Mesothelial cell of epicardium (in vitro differentiated cells): ENCODE measurements around the gene CYP1A2. TPM values are rescaled to one million over a fixed set of nuclear protein-coding genes. Genes with fewer than 3 reads are reported as not detected.
"Not testable (repeated sequence)": the region's sequence is repeated elsewhere in the genome, so short reads cannot be mapped to it uniquely, and the experiment has no call there.

Experiments used
- DNase-seq, 2 experiments: peaks; one replicate each; pipeline ENCODE4 v3.0.0; 2021; ENCODE audit warnings: low spot score in 2 of 2; ENCODE audit not compliant: unreplicated experiment in 2 of 2
- H3K27ac Mint-ChIP-seq: 2 replicates; pipeline ENCODE4 v1.8.0; 2021; ENCODE audit warnings: mixed read lengths
- H3K27me3 Mint-ChIP-seq: 2 replicates; pipeline ENCODE4 v1.8.0; 2021; ENCODE audit warnings: low read depth, mixed read lengths
- H3K36me3 Mint-ChIP-seq: 2 replicates; pipeline ENCODE4 v1.8.0; 2021; ENCODE audit warnings: mixed read lengths
- H3K4me1 Mint-ChIP-seq: 2 replicates; pipeline ENCODE4 v1.8.0; 2021; ENCODE audit warnings: mixed read lengths
- H3K4me3 Mint-ChIP-seq: 2 replicates; pipeline ENCODE4 v1.8.0; 2021; ENCODE audit warnings: mild to moderate bottlenecking, moderate library complexity, mixed read lengths
- H3K9me3 Mint-ChIP-seq: 2 replicates; pipeline ENCODE4 v1.8.0; 2021; ENCODE audit warnings: mixed read lengths
- total RNA-seq: library from RNA; stranded (reverse); gene quantifications from 3 replicates; pipeline ENCODE4 v1.2.1, GENCODE V29; 2021
- TF ChIP-seq, protein P1 (sequence below): fragments of 200-600 bp; sonication (generic); IDR thresholded peaks from one replicate; pipeline ENCODE4 v1.5.0; 2021; ENCODE audit warnings: antibody characterized with exemption; ENCODE audit not compliant: unreplicated experiment

Gene CYP1A2
- total RNA-seq, 1 donor from 2014 or later, result not detected

DNA sequence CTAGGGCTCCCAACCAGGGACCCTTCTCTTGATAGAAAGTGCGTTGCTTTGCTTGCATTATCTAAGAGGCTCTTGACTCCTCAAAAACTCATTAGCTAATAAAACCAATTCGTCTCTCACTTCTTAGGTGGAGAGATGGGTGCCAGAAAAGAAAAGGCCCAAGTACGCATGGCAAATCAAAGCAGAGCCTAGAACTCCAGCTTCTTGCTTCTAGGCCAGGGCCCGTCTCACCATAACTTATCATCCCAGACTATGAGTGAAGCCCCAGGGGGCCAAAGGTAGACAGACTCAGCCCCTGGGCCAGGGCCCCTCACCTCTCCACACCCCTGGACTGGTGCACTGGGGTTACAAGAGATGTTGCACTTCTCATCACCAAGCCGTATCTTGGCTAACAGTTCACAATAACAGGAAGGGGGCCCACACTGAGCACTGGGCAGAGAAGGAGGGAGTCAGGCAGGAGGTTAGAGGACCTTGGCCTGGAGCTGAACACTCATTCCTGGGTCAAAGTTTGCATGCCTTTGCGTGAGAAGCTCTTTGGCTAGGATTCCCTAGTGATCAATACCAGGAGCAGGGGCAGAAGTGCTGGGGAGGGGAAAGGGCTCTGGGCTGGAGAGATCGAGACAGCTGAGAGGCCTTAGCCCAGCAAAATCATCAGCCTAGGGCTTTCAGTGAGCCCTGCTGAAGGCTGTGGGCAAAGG, 17.9 kb upstream of the CYP1A2 start:
- Mint-ChIP-seq H3K27me3 (peaks cover 83% of the 10 kb centered on the region), H3K9me3 (no peaks in the 10 kb centered on the region), H3K4me1 (no peaks in the 10 kb centered on the region), H3K4me3 (no peak overlapping the region), H3K27ac (no peak overlapping the region), H3K36me3 (no peaks in the 10 kb centered on the region)
- DNase-seq, result no peak
- TF ChIP-seq, protein P1, sequence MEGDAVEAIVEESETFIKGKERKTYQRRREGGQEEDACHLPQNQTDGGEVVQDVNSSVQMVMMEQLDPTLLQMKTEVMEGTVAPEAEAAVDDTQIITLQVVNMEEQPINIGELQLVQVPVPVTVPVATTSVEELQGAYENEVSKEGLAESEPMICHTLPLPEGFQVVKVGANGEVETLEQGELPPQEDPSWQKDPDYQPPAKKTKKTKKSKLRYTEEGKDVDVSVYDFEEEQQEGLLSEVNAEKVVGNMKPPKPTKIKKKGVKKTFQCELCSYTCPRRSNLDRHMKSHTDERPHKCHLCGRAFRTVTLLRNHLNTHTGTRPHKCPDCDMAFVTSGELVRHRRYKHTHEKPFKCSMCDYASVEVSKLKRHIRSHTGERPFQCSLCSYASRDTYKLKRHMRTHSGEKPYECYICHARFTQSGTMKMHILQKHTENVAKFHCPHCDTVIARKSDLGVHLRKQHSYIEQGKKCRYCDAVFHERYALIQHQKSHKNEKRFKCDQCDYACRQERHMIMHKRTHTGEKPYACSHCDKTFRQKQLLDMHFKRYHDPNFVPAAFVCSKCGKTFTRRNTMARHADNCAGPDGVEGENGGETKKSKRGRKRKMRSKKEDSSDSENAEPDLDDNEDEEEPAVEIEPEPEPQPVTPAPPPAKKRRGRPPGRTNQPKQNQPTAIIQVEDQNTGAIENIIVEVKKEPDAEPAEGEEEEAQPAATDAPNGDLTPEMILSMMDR, result no peak

- Mint-ChIP-seq H3K36me3 (no peaks in the 10 kb centered on the region), H3K27ac (no peak overlapping the region), H3K4me1 (no peaks in the 10 kb centered on the region), H3K27me3 (peaks cover 83% of the 10 kb centered on the region), H3K9me3 (peaks cover under 1% of the 10 kb centered on the region), H3K4me3 (no peak overlapping the region)
- TF ChIP-seq, protein P1, result no peak
- no peak for DNase-seq
Observed at GRCh38 chr15:74732846-74733245, 15.8 kb upstream of the CYP1A2 start.

- Mint-ChIP-seq H3K4me3 (no peak overlapping the region), H3K27ac (no peak overlapping the region), H3K9me3 (peaks cover 4% of the 10 kb centered on the region), H3K27me3 (peaks cover 85% of the 10 kb centered on the region), H3K4me1 (no peaks in the 10 kb centered on the region), H3K36me3 (no peaks in the 10 kb centered on the region)
- no peak for DNase-seq
- TF ChIP-seq, protein P1, result no peak
Observed at GRCh38 chr15:74733269-74733668, 15.4 kb upstream of the CYP1A2 start.

- Mint-ChIP-seq H3K4me1 (no peaks in the 10 kb centered on the region), H3K9me3 (peaks cover 5% of the 10 kb centered on the region), H3K27ac (no peak overlapping the region), H3K36me3 (no peaks in the 10 kb centered on the region), H3K27me3 (peaks cover 81% of the 10 kb centered on the region), H3K4me3 (no peak overlapping the region)
- TF ChIP-seq, protein P1, result no peak
- DNase-seq, result no peak
Observed at GRCh38 chr15:74735305-74735704, 13.3 kb upstream of the CYP1A2 start.

- H3K4me3 Mint-ChIP-seq, DNase-seq, H3K4me1 Mint-ChIP-seq, H3K36me3 Mint-ChIP-seq, H3K27ac Mint-ChIP-seq: not testable (repeated sequence)
- H3K27me3 Mint-ChIP-seq, result peaks cover 69% of the 10 kb centered on the region
- peaks cover 11% of the 10 kb centered on the region for H3K9me3 Mint-ChIP-seq
Observed at GRCh38 chr15:74738239-74738638, 10.4 kb upstream of the CYP1A2 start.

DNA sequence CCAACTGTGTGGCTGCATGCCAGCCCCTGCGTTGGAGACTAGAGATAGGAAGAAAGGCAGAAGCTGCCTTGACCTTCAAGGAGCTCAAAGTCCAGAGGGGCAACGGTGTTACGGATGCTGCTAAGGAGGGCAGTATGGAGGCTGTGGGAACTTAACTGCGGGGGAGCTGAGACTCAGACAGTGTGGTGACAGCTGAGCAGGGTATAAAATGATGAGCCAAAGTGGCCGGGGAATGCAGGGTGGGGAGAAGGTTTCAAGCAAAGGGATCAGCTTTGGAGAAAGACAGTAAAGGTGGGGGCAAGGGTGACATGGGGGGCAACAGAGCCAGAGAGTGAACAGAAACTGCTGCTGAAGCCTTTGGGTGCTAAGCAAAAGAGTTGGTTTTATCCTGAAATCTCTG, 6.2 kb upstream of the CYP1A2 start:
- Mint-ChIP-seq H3K36me3 (no peaks in the 10 kb centered on the region), H3K4me1 (no peaks in the 10 kb centered on the region), H3K27me3 (peaks cover 34% of the 10 kb centered on the region), H3K4me3 (no peak overlapping the region), H3K27ac (no peak overlapping the region), H3K9me3 (peaks cover 11% of the 10 kb centered on the region)
- TF ChIP-seq, protein P1, result no peak
- DNase-seq, result no peak
